Sigmoid colon (tissue), 7 donors: ENCODE measurements around the gene FLRT1. TPM values are rescaled to one million over a fixed set of nuclear protein-coding genes. Genes with fewer than 3 reads are reported as not detected.

ENCODE experiments used
- DNase-seq: peaks from one replicate; pipeline ENCODE4 v3.0.0-alpha.2; 2019
- H3K27ac ChIP-seq, 4 donors: fragments of 200-600 bp; sonication (generic); one replicate each; pipeline ENCODE4 v1.5.1; 2016 to 2019; ENCODE audit warnings: mild to moderate bottlenecking in 1 of 4
- H3K27me3 ChIP-seq, 3 donors: fragments of 200-600 bp; sonication (generic); one replicate each; pipeline ENCODE4 v1.5.1; 2019; ENCODE audit warnings: mild to moderate bottlenecking in 1 of 3
- H3K36me3 ChIP-seq, 4 donors: fragments of 200-600 bp; sonication (generic); one replicate each; pipeline ENCODE4 v1.5.1; 2016 to 2019
- H3K4me1 ChIP-seq, 4 donors: fragments of 200-600 bp; sonication (generic); one replicate each; pipeline ENCODE4 v1.5.1; 2017 to 2019
- H3K4me3 ChIP-seq, 4 donors: fragments of 200-600 bp; sonication (generic); one replicate each; pipeline ENCODE4 v1.5.1; 2017 to 2019; ENCODE audit warnings: mild to moderate bottlenecking in 2 of 4, moderate library complexity in 1 of 4
- H3K9me3 ChIP-seq, 4 donors: fragments of 200-600 bp in 3 of 4; sonication (generic) in 3 of 4; one replicate each; pipeline versions ENCODE4 v1.5.1 to v1.6.1; 2013 to 2019
- CTCF ChIP-seq, 4 experiments: fragments of 450-650 bp in 3 of 4; fragments of 200-600 bp in 1 of 4; IDR thresholded peaks; one replicate each; pipeline ENCODE4 v1.5.1; 2016 to 2019; ENCODE audit warnings: antibody characterized with exemption in 4 of 4, mild to moderate bottlenecking in 3 of 4, moderate library complexity in 2 of 4
- EP300 ChIP-seq, 4 donors: sonication (generic); formaldehyde crosslinking; IDR thresholded peaks; one replicate each; pipeline ENCODE4 v1.6.1; 2017; ENCODE audit warnings: antibody characterized with exemption in 4 of 4
- POLR2A ChIP-seq, 2 donors: fragments of 450-650 bp; IDR thresholded peaks; one replicate each; pipeline ENCODE4 v1.6.1; 2016; ENCODE audit warnings: antibody characterized with exemption in 2 of 2, mild to moderate bottlenecking in 2 of 2, moderate library complexity in 2 of 2
- POLR2AphosphoS5 ChIP-seq, 4 donors: sonication (generic); formaldehyde crosslinking; IDR thresholded peaks; one replicate each; pipeline ENCODE4 v1.6.1; 2017; ENCODE audit warnings: antibody characterized with exemption in 4 of 4
- WGBS, 2 donors: extraction: QIAGEN DNeasy Blood & Tissue Kit; methylation state at CpG; one replicate each; pipeline ENCODE4 v1.1.7; 2013; 5-methylcytosine and 5-hydroxymethylcytosine counted together
- intact Hi-C: fragments of 100-400 bp; cut with DNase I; formaldehyde crosslinking; loops from one replicate; pipeline ENCODE4 v1.15.1; 2023
- polyA plus RNA-seq, 3 donors: library from polyadenylated mRNA; stranded (reverse); fragments of 200-250 nt; gene quantifications; one replicate each; pipeline ENCODE4 v1.2.3, GENCODE V29; 2013
- total RNA-seq, 4 donors: library from RNA; depleted of rRNA; stranded (reverse); fragments of >200 nt; gene quantifications; one replicate each; pipeline ENCODE4 v1.1.0, GENCODE V29; 2016
- donor health status: healthy with polysubstance abuse.
- donor health status: Bipolar disorder and iron deficiency.
- donor health status: healthy.

Gene FLRT1
- total and polyA plus RNA-seq, 7 donors, result 0.66 to 6.9 (median 2.9) TPM; not detected in 2

GRCh38 chr11:64059339-64060140 is 23.8 kb downstream of the FLRT1 start:
- no peak for DNase-seq
- Histone ChIP-seq H3K9me3 (no peaks in the 10 kb centered on the region), H3K27ac (peak overlapping the region in 1 of 4 donors; percentile 76), H3K4me3 (no peak overlapping the region), H3K4me1 (peaks cover 0 to 73% (median 44%) of the 10 kb centered on the region in 4 donors), H3K27me3 (no peaks in the 10 kb centered on the region), H3K36me3 (no peaks in the 10 kb centered on the region)
- 70 to 90% methylated on average over 24 of the region's 24 CpGs for WGBS, 2 donors
- TF ChIP-seq EP300 (IDR thresholded peaks at IDR 0.05) (no peak), POLR2AphosphoS5 (IDR thresholded peaks at IDR 0.05) (no peak), CTCF (IDR thresholded peaks at IDR 0.05) (no peak), POLR2A (IDR thresholded peaks at IDR 0.05) (no peak)
- intact Hi-C loops, result no loop called here

- Histone ChIP-seq H3K36me3 (no peaks in the 10 kb centered on the region), H3K9me3 (no peaks in the 10 kb centered on the region), H3K4me3 (peak overlapping the region in 3 of 4 donors; percentile 26 to 47 (median 43)), H3K27me3 (no peaks in the 10 kb centered on the region), H3K27ac (no peak overlapping the region), H3K4me1 (peaks cover 0 to 73% (median 46%) of the 10 kb centered on the region in 4 donors)
- intact Hi-C loops, result no loop called here
- TF ChIP-seq POLR2A (IDR thresholded peaks at IDR 0.05), result no peak
- TF ChIP-seq CTCF (IDR thresholded peaks at IDR 0.05), result no peak
- TF ChIP-seq POLR2AphosphoS5 (IDR thresholded peaks at IDR 0.05), result no peak
- no peak for TF ChIP-seq EP300 (IDR thresholded peaks at IDR 0.05)
- no peak for DNase-seq
- 27 to 57% methylated on average over 35 of the region's 35 CpGs for WGBS, 2 donors
Measured at GRCh38 chr11:64060263-64060860, 24.6 kb downstream of the FLRT1 start.

- Histone ChIP-seq H3K4me1 (peaks cover 0 to 67% (median 41%) of the 10 kb centered on the region in 4 donors), H3K27ac (peak overlapping the region in 1 of 4 donors; percentile 15), H3K27me3 (no peaks in the 10 kb centered on the region), H3K4me3 (peak overlapping the region in 3 of 4 donors; percentile 26 to 47 (median 43)), H3K36me3 (no peaks in the 10 kb centered on the region), H3K9me3 (no peaks in the 10 kb centered on the region)
- 2% methylated on average over 42 of the region's 42 CpGs for WGBS, 2 donors
- intact Hi-C loops, result no loop called here
- DNase-seq, result no peak
- TF ChIP-seq POLR2A (IDR thresholded peaks at IDR 0.05) (no peak), POLR2AphosphoS5 (IDR thresholded peaks at IDR 0.05) (no peak), EP300 (IDR thresholded peaks at IDR 0.05) (no peak), CTCF (IDR thresholded peaks at IDR 0.05) (no peak)
Measured at GRCh38 chr11:64060861-64061444, 25.2 kb downstream of the FLRT1 start.

- Histone ChIP-seq H3K36me3 (no peaks in the 10 kb centered on the region), H3K27me3 (no peaks in the 10 kb centered on the region), H3K9me3 (no peaks in the 10 kb centered on the region), H3K27ac (no peak overlapping the region), H3K4me1 (peaks cover 0 to 52% (median 28%) of the 10 kb centered on the region in 4 donors), H3K4me3 (no peak overlapping the region)
- WGBS, 2 donors, result 92 to 95% methylated on average over 16 of the region's 16 CpGs
- intact Hi-C loops, result no loop called here
- DNase-seq, result no peak
- no peak for TF ChIP-seq POLR2A (IDR thresholded peaks at IDR 0.05)
- no peak for TF ChIP-seq EP300 (IDR thresholded peaks at IDR 0.05)
- no peak for TF ChIP-seq POLR2AphosphoS5 (IDR thresholded peaks at IDR 0.05)
- no peak for TF ChIP-seq CTCF (IDR thresholded peaks at IDR 0.05)
Measured at GRCh38 chr11:64062185-64063039, 26.7 kb downstream of the FLRT1 start.
